ENCODE measurements around the gene PLEKHG3. TPM values are rescaled to one million over a fixed set of nuclear protein-coding genes. Genes with fewer than 3 reads are reported as not detected.
A peak's percentile ranks its signal among the peaks of the same experiment; 100 is the strongest.

The PLEKHG3 gene
- total and polyA plus RNA-seq, 7 experiments from 2014 or later, result 0.17 to 43.6 (median 2.0) TPM

- H3K27ac ChIP-seq (ENCODE audit: low read depth, low read length), result no peak overlapping the region
- ATAC-seq, result no peak
- H3K9me3 ChIP-seq (ENCODE audit: control insufficient read depth in 2 of 3, low read length in 3 of 3), result no peaks in the 10 kb centered on the region
- H3K4me1 ChIP-seq (ENCODE audit: control insufficient read depth in 2 of 2, insufficient read depth in 2 of 2, low read length in 2 of 2), result peaks cover 7 to 16% of the 10 kb centered on the region in 2 donors
- Mint-ChIP-seq H3K4me3 (peak overlapping the region in 1 of 10 donors; percentile 15), H3K9me3 (peaks cover 0 to 6% (median 0%) of the 10 kb centered on the region in 11 donors), H3K4me1 (peaks cover 9 to 59% (median 15%) of the 10 kb centered on the region in 7 donors), H3K27me3 (no peaks in the 10 kb centered on the region), H3K27ac (peak overlapping the region in 1 of 9 donors; percentile 77), H3K36me3 (peaks cover 0 to 9% (median 0%) of the 10 kb centered on the region in 5 donors)
- no peak for DNase-seq
- H3K4me3 ChIP-seq (ENCODE audit: low read length), result no peak overlapping the region
- H3K36me3 ChIP-seq (ENCODE audit: control insufficient read depth in 2 of 3, insufficient read depth in 3 of 3, low read length in 3 of 3), result no peaks in the 10 kb centered on the region
- intact Hi-C loops (cut with micrococcal nuclease), result no loop called here
- CTCF ChIA-PET, result interaction anchor here (0.6 to 1.1 kb wide), 2 partner anchors 136 to 147 kb away, joined by 3 read pairs; partner anchors contain the start of gene HSPA2
- no peaks in the 10 kb centered on the region for H3K27me3 ChIP-seq (ENCODE audit: control insufficient read depth in 2 of 2, insufficient read depth in 2 of 2, low read length in 2 of 2)
- POLR2A ChIA-PET, result no interaction called here
Observed at GRCh38 chr14:64676410-64677008, 27.7 kb upstream of the PLEKHG3 start.

GRCh38 chr14:64680013-64680713 lies 24.1 kb upstream of the PLEKHG3 start:
- H3K4me1 Mint-ChIP-seq, result peaks cover 0 to 29% (median 0%) of the 10 kb centered on the region in 7 donors
- no peaks in the 10 kb centered on the region for H3K9me3 Mint-ChIP-seq
- Histone ChIP-seq H3K4me1 (ENCODE audit: control insufficient read depth in 2 of 2, insufficient read depth in 2 of 2, low read length in 2 of 2) (no peaks in the 10 kb centered on the region), H3K36me3 (ENCODE audit: control insufficient read depth in 2 of 3, insufficient read depth in 3 of 3, low read length in 3 of 3) (no peaks in the 10 kb centered on the region), H3K27ac (ENCODE audit: low read depth, low read length) (no peak overlapping the region), H3K9me3 (ENCODE audit: control insufficient read depth in 2 of 3, low read length in 3 of 3) (no peaks in the 10 kb centered on the region), H3K27me3 (ENCODE audit: control insufficient read depth in 2 of 2, insufficient read depth in 2 of 2, low read length in 2 of 2) (no peaks in the 10 kb centered on the region), H3K4me3 (ENCODE audit: low read length) (no peak overlapping the region)
- H3K4me3 Mint-ChIP-seq, result no peak overlapping the region
- no peaks in the 10 kb centered on the region for H3K27me3 Mint-ChIP-seq
- POLR2A ChIA-PET, result no interaction called here
- peaks cover 0 to 3% (median 0%) of the 10 kb centered on the region in 5 donors for H3K36me3 Mint-ChIP-seq
- DNase-seq, result no peak
- H3K27ac Mint-ChIP-seq, result peak overlapping the region in 1 of 9 donors; percentile 45
- intact Hi-C loops (cut with micrococcal nuclease), result no loop called here
- CTCF ChIA-PET, result interaction anchor here (0.6 to 1.2 kb wide), 2 partner anchors 212 to 240 kb away, joined by 3 to 4 read pairs; no protein-coding TSS in a partner anchor
- no peak for ATAC-seq

DNA sequence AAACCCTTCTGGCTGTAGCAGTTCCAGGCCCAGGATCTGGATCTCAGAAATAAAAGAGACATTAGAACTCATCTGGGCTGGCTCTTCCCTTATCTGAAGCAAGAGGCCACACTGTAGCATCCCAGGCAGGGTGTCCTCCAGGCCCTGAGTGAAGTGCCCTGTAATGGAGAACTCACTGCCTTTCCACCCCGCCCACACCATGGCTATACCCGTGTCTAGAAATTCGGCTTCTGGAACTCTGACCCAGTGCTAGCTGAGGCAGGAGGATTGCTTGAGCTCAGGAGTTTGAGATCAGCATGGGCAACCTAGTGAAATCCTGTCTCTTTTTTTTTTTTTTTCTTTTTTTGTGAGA lies 23.5 kb upstream of the PLEKHG3 start:
- DNase-seq, result no peak
- H3K9me3 ChIP-seq (ENCODE audit: control insufficient read depth in 2 of 3, low read length in 3 of 3), result no peaks in the 10 kb centered on the region
- ChIA-PET POLR2A (no interaction called here), CTCF (no interaction called here)
- no peaks in the 10 kb centered on the region for H3K36me3 ChIP-seq (ENCODE audit: control insufficient read depth in 2 of 3, insufficient read depth in 3 of 3, low read length in 3 of 3)
- no peak overlapping the region for H3K27ac ChIP-seq (ENCODE audit: low read depth, low read length)
- no peak for ATAC-seq
- H3K36me3 Mint-ChIP-seq, result peaks cover 0 to 3% (median 0%) of the 10 kb centered on the region in 5 donors
- H3K4me1 Mint-ChIP-seq, result peaks cover 0 to 26% (median 0%) of the 10 kb centered on the region in 7 donors
- H3K9me3 Mint-ChIP-seq, result no peaks in the 10 kb centered on the region
- intact Hi-C loops (cut with micrococcal nuclease), result no loop called here
- H3K4me3 Mint-ChIP-seq, result no peak overlapping the region
- H3K27me3 Mint-ChIP-seq, result no peaks in the 10 kb centered on the region
- H3K27ac Mint-ChIP-seq, result no peak overlapping the region
- no peak overlapping the region for H3K4me3 ChIP-seq (ENCODE audit: low read length)
- no peaks in the 10 kb centered on the region for H3K27me3 ChIP-seq (ENCODE audit: control insufficient read depth in 2 of 2, insufficient read depth in 2 of 2, low read length in 2 of 2)
- no peaks in the 10 kb centered on the region for H3K4me1 ChIP-seq (ENCODE audit: control insufficient read depth in 2 of 2, insufficient read depth in 2 of 2, low read length in 2 of 2)

DNA sequence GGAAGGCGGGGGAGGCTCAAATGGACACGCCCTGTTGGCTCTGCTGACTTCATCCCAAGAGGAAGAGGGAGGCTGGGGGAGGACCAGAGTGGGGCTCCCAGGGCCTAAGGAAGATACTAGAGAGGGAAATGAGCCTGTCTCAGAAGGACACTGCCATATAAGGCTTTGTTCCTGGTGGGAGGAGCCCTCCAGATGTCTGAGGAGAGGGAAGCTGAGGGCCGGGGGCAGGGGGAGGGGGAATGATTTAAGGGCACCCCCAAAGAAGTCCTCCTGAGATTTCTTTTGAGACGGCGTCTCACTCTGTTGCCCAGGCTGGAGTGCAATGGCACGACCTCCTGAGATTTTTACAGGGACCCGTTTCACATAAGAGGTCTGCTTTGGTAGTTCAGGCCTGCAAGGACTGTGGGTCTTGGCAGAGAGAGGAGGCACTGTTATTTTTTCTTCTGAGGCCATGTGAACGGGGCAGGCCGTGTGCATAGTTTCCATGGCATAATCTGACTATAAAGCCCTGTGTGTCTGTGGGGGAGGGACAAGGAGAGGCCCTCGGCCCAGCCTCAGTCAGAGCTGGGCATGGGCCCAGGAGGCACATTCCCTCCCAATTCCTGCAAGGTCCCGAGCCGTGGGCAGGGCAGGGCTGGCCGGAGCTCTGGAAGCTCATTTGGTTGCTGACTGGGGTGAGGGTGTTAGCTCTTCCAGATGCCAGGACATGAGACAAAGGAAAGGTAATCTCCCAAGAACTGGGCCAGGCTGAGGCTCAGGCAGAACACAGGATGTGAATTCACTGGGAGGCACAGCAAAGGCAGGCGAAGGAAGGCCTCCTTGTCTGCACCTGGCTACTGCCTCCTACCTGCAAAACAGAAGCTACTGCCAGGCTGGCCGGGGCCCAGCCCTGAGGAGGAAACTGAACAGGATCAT lies 22.2 kb upstream of the PLEKHG3 start:
- Histone ChIP-seq H3K27me3 (ENCODE audit: control insufficient read depth in 2 of 2, insufficient read depth in 2 of 2, low read length in 2 of 2) (no peaks in the 10 kb centered on the region), H3K36me3 (ENCODE audit: control insufficient read depth in 2 of 3, insufficient read depth in 3 of 3, low read length in 3 of 3) (no peaks in the 10 kb centered on the region), H3K4me3 (ENCODE audit: low read length) (no peak overlapping the region), H3K4me1 (ENCODE audit: control insufficient read depth in 2 of 2, insufficient read depth in 2 of 2, low read length in 2 of 2) (no peaks in the 10 kb centered on the region), H3K27ac (ENCODE audit: low read depth, low read length) (no peak overlapping the region), H3K9me3 (ENCODE audit: control insufficient read depth in 2 of 3, low read length in 3 of 3) (no peaks in the 10 kb centered on the region)
- Mint-ChIP-seq H3K9me3 (no peaks in the 10 kb centered on the region), H3K27ac (no peak overlapping the region), H3K36me3 (no peaks in the 10 kb centered on the region), H3K27me3 (peaks cover 0 to 3% (median 0%) of the 10 kb centered on the region in 5 donors), H3K4me3 (no peak overlapping the region), H3K4me1 (peaks cover 0 to 24% (median 0%) of the 10 kb centered on the region in 7 donors)
- CTCF ChIA-PET, result interaction anchor here (1.0 kb wide), 1 partner anchor 26 kb away, joined by 3 read pairs; no protein-coding TSS in a partner anchor
- DNase-seq, result no peak
- POLR2A ChIA-PET, result interaction anchor here (0.7 kb wide), 1 partner anchor 233 kb away, joined by 3 read pairs; no protein-coding TSS in a partner anchor
- ATAC-seq, result no peak
- intact Hi-C loops (cut with micrococcal nuclease), result no loop called here

- Histone ChIP-seq H3K27me3 (ENCODE audit: control insufficient read depth in 2 of 2, insufficient read depth in 2 of 2, low read length in 2 of 2) (no peaks in the 10 kb centered on the region), H3K27ac (ENCODE audit: low read depth, low read length) (no peak overlapping the region), H3K9me3 (ENCODE audit: control insufficient read depth in 2 of 3, low read length in 3 of 3) (no peaks in the 10 kb centered on the region), H3K4me1 (ENCODE audit: control insufficient read depth in 2 of 2, insufficient read depth in 2 of 2, low read length in 2 of 2) (no peaks in the 10 kb centered on the region), H3K36me3 (ENCODE audit: control insufficient read depth in 2 of 3, insufficient read depth in 3 of 3, low read length in 3 of 3) (no peaks in the 10 kb centered on the region), H3K4me3 (ENCODE audit: low read length) (no peak overlapping the region)
- no peaks in the 10 kb centered on the region for H3K36me3 Mint-ChIP-seq
- no peak for ATAC-seq
- peaks cover 0 to 17% (median 0%) of the 10 kb centered on the region in 7 donors for H3K4me1 Mint-ChIP-seq
- H3K9me3 Mint-ChIP-seq, result no peaks in the 10 kb centered on the region
- DNase-seq, result no peak
- intact Hi-C loops (cut with micrococcal nuclease), result no loop called here
- H3K27me3 Mint-ChIP-seq, result peaks cover 0 to 3% (median 0%) of the 10 kb centered on the region in 5 donors
- H3K4me3 Mint-ChIP-seq, result no peak overlapping the region
- ChIA-PET POLR2A (interaction anchor here (0.7 kb wide), 1 partner anchor 234 kb away, joined by 3 read pairs; no protein-coding TSS in a partner anchor), CTCF (interaction anchor here (0.6 to 1.0 kb wide), 2 partner anchors 25 to 173 kb away, joined by 3 to 5 read pairs; no protein-coding TSS in a partner anchor)
- no peak overlapping the region for H3K27ac Mint-ChIP-seq
Observed at GRCh38 chr14:64682843-64683242, 21.4 kb upstream of the PLEKHG3 start.

GRCh38 chr14:64683264-64683663 lies 21.0 kb upstream of the PLEKHG3 start:
- intact Hi-C loops (cut with micrococcal nuclease), result no loop called here
- CTCF ChIA-PET, result interaction anchor here (0.6 kb wide), 1 partner anchor 173 kb away, joined by 5 read pairs; no protein-coding TSS in a partner anchor

More at GRCh38 chr14:64683264-64683663, 21.0 kb upstream of the PLEKHG3 start:
- Histone ChIP-seq H3K9me3 (ENCODE audit: control insufficient read depth in 2 of 3, low read length in 3 of 3) (no peaks in the 10 kb centered on the region), H3K4me3 (ENCODE audit: low read length) (no peak overlapping the region), H3K27ac (ENCODE audit: low read depth, low read length) (no peak overlapping the region), H3K36me3 (ENCODE audit: control insufficient read depth in 2 of 3, insufficient read depth in 3 of 3, low read length in 3 of 3) (no peaks in the 10 kb centered on the region), H3K27me3 (ENCODE audit: control insufficient read depth in 2 of 2, insufficient read depth in 2 of 2, low read length in 2 of 2) (no peaks in the 10 kb centered on the region), H3K4me1 (ENCODE audit: control insufficient read depth in 2 of 2, insufficient read depth in 2 of 2, low read length in 2 of 2) (peaks cover 0 to 3% of the 10 kb centered on the region in 2 donors)
- Mint-ChIP-seq H3K9me3 (no peaks in the 10 kb centered on the region), H3K27ac (no peak overlapping the region), H3K36me3 (no peaks in the 10 kb centered on the region), H3K4me1 (peaks cover 0 to 19% (median 2%) of the 10 kb centered on the region in 7 donors), H3K27me3 (peaks cover 0 to 5% (median 0%) of the 10 kb centered on the region in 5 donors), H3K4me3 (no peak overlapping the region)
- no peak for DNase-seq
- no peak for ATAC-seq
- POLR2A ChIA-PET, result no interaction called here

Data from naive thymus-derived CD4-positive, alpha-beta T cell (primary cell).